Activated T-cell treated with anti-CD3 and anti-CD28 coated beads, Interleukin-2, amount 50 U/mL, for 72 hours (primary cell): ENCODE data around the gene RYR2. TPM values are rescaled to one million over a fixed set of nuclear protein-coding genes. Genes with fewer than 3 reads are reported as not detected.

Source experiments
- ATAC-seq, 2 donors: fragments of 150-1000 bp; cut with Tn5 transposase; replicated peaks in 1 of 2; 2 replicates each; pipeline ENCODE4 v1.10.0; 2021; ENCODE audit warnings: moderate library complexity in 2 of 2, mild to moderate bottlenecking in 1 of 2
- DNase-seq, 2 donors: peaks; one replicate each; pipeline ENCODE4 v3.0.0; 2021 to 2022; ENCODE audit warnings: mixed read lengths in 1 of 2
- H3K27ac Mint-ChIP-seq: one replicate; pipeline ENCODE4 v1.8.0; 2022; ENCODE audit warnings: mild to moderate bottlenecking, moderate library complexity, mixed read lengths
- H3K27me3 Mint-ChIP-seq: one replicate; pipeline ENCODE4 v1.8.0; 2022; ENCODE audit warnings: low read depth, mixed read lengths
- H3K36me3 Mint-ChIP-seq, 2 donors: one replicate each; pipeline ENCODE4 v1.8.0; 2022; ENCODE audit warnings: mixed read lengths in 2 of 2, mild to moderate bottlenecking in 1 of 2; ENCODE audit not compliant: insufficient read depth in 2 of 2
- H3K4me1 Mint-ChIP-seq: one replicate; pipeline ENCODE4 v1.8.0; 2022; ENCODE audit warnings: low read depth, mixed read lengths
- H3K4me3 Mint-ChIP-seq, 2 donors: one replicate each; pipeline ENCODE4 v1.8.0; 2022; ENCODE audit warnings: mild to moderate bottlenecking in 2 of 2, mixed read lengths in 2 of 2, moderate library complexity in 2 of 2
- H3K9me3 Mint-ChIP-seq, 2 donors: one replicate each; pipeline ENCODE4 v1.8.0; 2022; ENCODE audit warnings: mixed read lengths in 2 of 2
- total RNA-seq, 2 donors: library from RNA; stranded (reverse); gene quantifications; one replicate each; pipeline ENCODE4 v1.2.3, GENCODE V29; 2022

The RYR2 gene
- total RNA-seq, 2 donors from 2014 or later: 0.02 to 0.19 TPM

GRCh38 chr1:237038211-237038610 is 3.8 kb upstream of the RYR2 start:
- H3K36me3 Mint-ChIP-seq: no peaks in the 10 kb centered on the region
- DNase-seq (no peak), ATAC-seq (no peak)
- peaks cover 4% of the 10 kb centered on the region for H3K4me1 Mint-ChIP-seq
- no peak overlapping the region for H3K27ac Mint-ChIP-seq
- no peak overlapping the region for H3K4me3 Mint-ChIP-seq
- H3K27me3 Mint-ChIP-seq: peaks cover 22% of the 10 kb centered on the region
- no peaks in the 10 kb centered on the region for H3K9me3 Mint-ChIP-seq

- Mint-ChIP-seq H3K9me3 (no peaks in the 10 kb centered on the region), H3K4me3 (no peak overlapping the region), H3K27ac (no peak overlapping the region), H3K4me1 (peaks cover 10% of the 10 kb centered on the region), H3K27me3 (peaks cover 30% of the 10 kb centered on the region), H3K36me3 (no peaks in the 10 kb centered on the region)
- DNase-seq: no peak
- ATAC-seq: no peak
These were observed 1.2 kb upstream of the RYR2 start for GRCh38 chr1:237040823-237041222.

- peaks cover 10% of the 10 kb centered on the region for H3K4me1 Mint-ChIP-seq
- no peaks in the 10 kb centered on the region for H3K36me3 Mint-ChIP-seq
- peaks cover 30% of the 10 kb centered on the region for H3K27me3 Mint-ChIP-seq
- DNase-seq (no peak), ATAC-seq (no peak)
- H3K9me3 Mint-ChIP-seq: no peaks in the 10 kb centered on the region
- peak overlapping the region; percentile 35 for H3K27ac Mint-ChIP-seq
- H3K4me3 Mint-ChIP-seq: peak overlapping the region; percentile 73 to 74
These were observed 556 bp upstream of the RYR2 start for GRCh38 chr1:237041461-237041794.

GRCh38 chr1:237042526-237042891 is 525 bp downstream of the RYR2 start:
- peak overlapping the region in 1 of 2 donors; percentile 55 for H3K4me3 Mint-ChIP-seq
- ATAC-seq (peak in 1 of 2 donors; percentile 13), DNase-seq (no peak)
- peaks cover 10% of the 10 kb centered on the region for H3K4me1 Mint-ChIP-seq
- no peak overlapping the region for H3K27ac Mint-ChIP-seq
- no peaks in the 10 kb centered on the region for H3K36me3 Mint-ChIP-seq
- H3K9me3 Mint-ChIP-seq: no peaks in the 10 kb centered on the region
- peaks cover 30% of the 10 kb centered on the region for H3K27me3 Mint-ChIP-seq

- Mint-ChIP-seq H3K27me3 (peaks cover 30% of the 10 kb centered on the region), H3K4me3 (peak overlapping the region; percentile 46 to 56), H3K27ac (no peak overlapping the region), H3K9me3 (no peaks in the 10 kb centered on the region), H3K4me1 (peaks cover 10% of the 10 kb centered on the region), H3K36me3 (no peaks in the 10 kb centered on the region)
- ATAC-seq: no peak
- DNase-seq: no peak
These were observed 1.1 kb downstream of the RYR2 start for GRCh38 chr1:237042892-237043576.

GRCh38 chr1:237043846-237044636 is 2.1 kb downstream of the RYR2 start:
- Mint-ChIP-seq H3K27me3 (peaks cover 30% of the 10 kb centered on the region), H3K27ac (no peak overlapping the region)

GRCh38 chr1:237045278-237046016 is 3.5 kb downstream of the RYR2 start:
- Mint-ChIP-seq H3K4me3 (no peak overlapping the region), H3K4me1 (peaks cover 10% of the 10 kb centered on the region), H3K27me3 (peaks cover 26% of the 10 kb centered on the region), H3K27ac (no peak overlapping the region), H3K36me3 (no peaks in the 10 kb centered on the region), H3K9me3 (no peaks in the 10 kb centered on the region)
- DNase-seq (no peak), ATAC-seq (no peak)

More at GRCh38 chr1:237043846-237044636, 2.1 kb downstream of the RYR2 start:
- peaks cover 10% of the 10 kb centered on the region for H3K4me1 Mint-ChIP-seq
- H3K9me3 Mint-ChIP-seq: no peaks in the 10 kb centered on the region
- peak overlapping the region in 1 of 2 donors; percentile 56 for H3K4me3 Mint-ChIP-seq
- DNase-seq: no peak
- no peak for ATAC-seq
- H3K36me3 Mint-ChIP-seq: no peaks in the 10 kb centered on the region

- H3K4me3 Mint-ChIP-seq: no peak overlapping the region
- no peak overlapping the region for H3K27ac Mint-ChIP-seq
- H3K4me1 Mint-ChIP-seq: peaks cover under 1% of the 10 kb centered on the region
- ATAC-seq (no peak), DNase-seq (no peak)
- no peaks in the 10 kb centered on the region for H3K36me3 Mint-ChIP-seq
- peaks cover 7% of the 10 kb centered on the region for H3K27me3 Mint-ChIP-seq
- no peaks in the 10 kb centered on the region for H3K9me3 Mint-ChIP-seq
These were observed 6.8 kb downstream of the RYR2 start for GRCh38 chr1:237048803-237049202.

- Mint-ChIP-seq H3K27ac (no peak overlapping the region), H3K36me3 (no peaks in the 10 kb centered on the region), H3K27me3 (peaks cover 14% of the 10 kb centered on the region), H3K9me3 (no peaks in the 10 kb centered on the region), H3K4me1 (no peaks in the 10 kb centered on the region), H3K4me3 (no peak overlapping the region)
- ATAC-seq: no peak
- DNase-seq: no peak
These were observed 8.2 kb downstream of the RYR2 start for GRCh38 chr1:237050185-237050584.

- H3K36me3 Mint-ChIP-seq: no peaks in the 10 kb centered on the region
- H3K4me3 Mint-ChIP-seq: no peak overlapping the region
- DNase-seq: no peak
- no peaks in the 10 kb centered on the region for H3K4me1 Mint-ChIP-seq
- ATAC-seq: no peak
- peaks cover 14% of the 10 kb centered on the region for H3K27me3 Mint-ChIP-seq
- H3K27ac Mint-ChIP-seq: no peak overlapping the region
- H3K9me3 Mint-ChIP-seq: no peaks in the 10 kb centered on the region
These were observed 8.9 kb downstream of the RYR2 start for GRCh38 chr1:237050915-237051314.

- DNase-seq (no peak), ATAC-seq (no peak)
- Mint-ChIP-seq H3K36me3 (no peaks in the 10 kb centered on the region), H3K4me1 (no peaks in the 10 kb centered on the region), H3K4me3 (no peak overlapping the region), H3K27me3 (peaks cover 14% of the 10 kb centered on the region), H3K27ac (no peak overlapping the region), H3K9me3 (no peaks in the 10 kb centered on the region)
These were observed 12.3 kb downstream of the RYR2 start for GRCh38 chr1:237054313-237054712.

GRCh38 chr1:237058470-237058869 is 16.5 kb downstream of the RYR2 start:
- ATAC-seq: no peak
- no peak overlapping the region for H3K27ac Mint-ChIP-seq
- no peaks in the 10 kb centered on the region for H3K36me3 Mint-ChIP-seq
- peaks cover 12% of the 10 kb centered on the region for H3K27me3 Mint-ChIP-seq
- no peaks in the 10 kb centered on the region for H3K4me1 Mint-ChIP-seq
- H3K4me3 Mint-ChIP-seq: no peak overlapping the region
- H3K9me3 Mint-ChIP-seq: no peaks in the 10 kb centered on the region
- DNase-seq: no peak

- DNase-seq (no peak), ATAC-seq (no peak)
- H3K4me3 Mint-ChIP-seq: no peak overlapping the region
- H3K4me1 Mint-ChIP-seq: no peaks in the 10 kb centered on the region
- H3K27me3 Mint-ChIP-seq: peaks cover 8% of the 10 kb centered on the region
- no peaks in the 10 kb centered on the region for H3K36me3 Mint-ChIP-seq
- no peaks in the 10 kb centered on the region for H3K9me3 Mint-ChIP-seq
- H3K27ac Mint-ChIP-seq: no peak overlapping the region
These were observed 17.3 kb downstream of the RYR2 start for GRCh38 chr1:237059244-237059643.
